Loucy (cell line): ENCODE results near the gene SLC27A5.

ENCODE experiments used
- H2AFZ ChIP-seq: fragments of 200-600 bp; sonication (generic); 2 replicates; pipeline ENCODE4 v1.6.0; 2016; ENCODE audit warnings: antibody characterized with exemption, mild to moderate bottlenecking, low read length, moderate library complexity
- H3F3A ChIP-seq: fragments of 200-600 bp; 2 replicates; pipeline ENCODE4 v1.6.0; 2016; ENCODE audit warnings: antibody characterized with exemption, low read depth, mild to moderate bottlenecking
- H3K27me3 ChIP-seq: fragments of 200-600 bp; sonication (generic); 2 replicates; pipeline ENCODE4 v1.6.1; 2014; ENCODE audit warnings: low read length, mild to moderate bottlenecking; ENCODE audit not compliant: insufficient read depth, poor library complexity, severe bottlenecking
- H3K36me3 ChIP-seq: fragments of 200-600 bp; sonication (generic); 2 replicates; pipeline ENCODE4 v1.6.1; 2016; ENCODE audit warnings: low read length; ENCODE audit not compliant: insufficient read depth
- H3K4me1 ChIP-seq: fragments of 200-600 bp; sonication (generic); 2 replicates; pipeline ENCODE4 v1.5.1; 2014; ENCODE audit warnings: low read length, mild to moderate bottlenecking; ENCODE audit not compliant: insufficient read depth, poor library complexity, severe bottlenecking
- H3K4me2 ChIP-seq: fragments of 200-600 bp; sonication (generic); 2 replicates; pipeline ENCODE4 v1.6.0; 2014; ENCODE audit warnings: antibody characterized with exemption, low read length, low read depth, mild to moderate bottlenecking; ENCODE audit not compliant: poor library complexity, severe bottlenecking
- H3K4me3 ChIP-seq: fragments of 200-600 bp; sonication (generic); 2 replicates; pipeline ENCODE4 v1.5.1; 2014; ENCODE audit warnings: low read length, mild to moderate bottlenecking, mixed read lengths; ENCODE audit not compliant: poor library complexity, severe bottlenecking
- H3K79me2 ChIP-seq: fragments of 200-600 bp; sonication (generic); 2 replicates; pipeline ENCODE4 v1.6.1; 2014; ENCODE audit warnings: low read length; ENCODE audit not compliant: insufficient read depth
- H3K9ac ChIP-seq: fragments of 200-600 bp; sonication (generic); 2 replicates; pipeline ENCODE4 v1.6.0; 2014; ENCODE audit warnings: mild to moderate bottlenecking, low read depth, low read length, moderate library complexity; ENCODE audit not compliant: poor library complexity, severe bottlenecking
- H3K9me2 ChIP-seq: fragments of 200-600 bp; sonication (generic); replicated peaks from 2 replicates; pipeline ENCODE4 v1.6.1; 2016; ENCODE audit warnings: low read depth, low read length, mixed read lengths
- H3K9me3 ChIP-seq: fragments of 200-600 bp; sonication (generic); 2 replicates; pipeline ENCODE4 v1.6.1; 2014; ENCODE audit warnings: mild to moderate bottlenecking, antibody characterized with exemption, low read length, low read depth; ENCODE audit not compliant: insufficient read depth
- H4K20me1 ChIP-seq: fragments of 200-600 bp; sonication (generic); 2 replicates; pipeline ENCODE4 v1.6.0; 2014; ENCODE audit warnings: antibody characterized with exemption, low read length, mild to moderate bottlenecking; ENCODE audit not compliant: insufficient read depth, poor library complexity, severe bottlenecking
- EZH2phosphoT487 ChIP-seq: fragments of 200-600 bp; IDR thresholded peaks from 2 replicates; pipeline ENCODE4 v1.6.1; 2018; ENCODE audit warnings: antibody characterized with exemption, mild to moderate bottlenecking, moderate library complexity, borderline replicate concordance
- TF ChIP-seq, protein P1 (sequence below): fragments of 200-600 bp; sonication (generic); conservative IDR thresholded peaks from 2 replicates; pipeline ENCODE4 v1.5.1; 2014; ENCODE audit warnings: mild to moderate bottlenecking, antibody characterized with exemption, low read length

The SLC27A5 gene

DNA sequence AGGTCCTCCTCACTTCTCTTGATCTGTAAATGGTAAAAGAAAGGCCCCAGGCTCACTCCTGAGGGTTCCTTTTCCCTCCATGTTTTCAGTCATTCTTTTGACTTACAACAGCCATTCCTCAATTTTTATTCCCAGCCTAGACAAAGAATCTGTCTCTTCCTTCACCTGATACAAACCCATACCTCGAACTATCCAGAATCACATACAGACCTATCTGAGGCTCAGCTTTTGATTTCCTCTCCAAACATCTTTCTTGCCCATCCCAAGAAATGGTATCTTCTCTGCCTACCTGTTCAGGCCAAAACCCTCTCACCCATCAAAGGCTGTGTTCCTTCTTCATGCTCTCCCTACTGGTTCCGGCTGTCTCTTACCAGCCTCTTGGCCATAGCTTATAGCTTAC lies 40.9 kb upstream of the SLC27A5 start:
- H3K27me3 ChIP-seq, result no peaks in the 10 kb centered on the region
- H3K9me3 ChIP-seq, result no peaks in the 10 kb centered on the region
- no peak overlapping the region for H3K4me2 ChIP-seq
- H4K20me1 ChIP-seq, result peaks cover 88% of the 10 kb centered on the region
- H3K4me3 ChIP-seq, result no peak overlapping the region
- H3K4me1 ChIP-seq, result peaks cover 29% of the 10 kb centered on the region
- peaks cover 25% of the 10 kb centered on the region; the same call in 1 of the 2 replicates for H3F3A ChIP-seq
- H3K9me2 ChIP-seq, result no peaks in the 10 kb centered on the region
- H2AFZ ChIP-seq, result no peak overlapping the region
- peaks cover 92% of the 10 kb centered on the region for H3K79me2 ChIP-seq
- no peak overlapping the region for H3K9ac ChIP-seq
- peaks cover 63% of the 10 kb centered on the region for H3K36me3 ChIP-seq
- no peak for TF ChIP-seq EZH2phosphoT487
- TF ChIP-seq, protein P1, sequence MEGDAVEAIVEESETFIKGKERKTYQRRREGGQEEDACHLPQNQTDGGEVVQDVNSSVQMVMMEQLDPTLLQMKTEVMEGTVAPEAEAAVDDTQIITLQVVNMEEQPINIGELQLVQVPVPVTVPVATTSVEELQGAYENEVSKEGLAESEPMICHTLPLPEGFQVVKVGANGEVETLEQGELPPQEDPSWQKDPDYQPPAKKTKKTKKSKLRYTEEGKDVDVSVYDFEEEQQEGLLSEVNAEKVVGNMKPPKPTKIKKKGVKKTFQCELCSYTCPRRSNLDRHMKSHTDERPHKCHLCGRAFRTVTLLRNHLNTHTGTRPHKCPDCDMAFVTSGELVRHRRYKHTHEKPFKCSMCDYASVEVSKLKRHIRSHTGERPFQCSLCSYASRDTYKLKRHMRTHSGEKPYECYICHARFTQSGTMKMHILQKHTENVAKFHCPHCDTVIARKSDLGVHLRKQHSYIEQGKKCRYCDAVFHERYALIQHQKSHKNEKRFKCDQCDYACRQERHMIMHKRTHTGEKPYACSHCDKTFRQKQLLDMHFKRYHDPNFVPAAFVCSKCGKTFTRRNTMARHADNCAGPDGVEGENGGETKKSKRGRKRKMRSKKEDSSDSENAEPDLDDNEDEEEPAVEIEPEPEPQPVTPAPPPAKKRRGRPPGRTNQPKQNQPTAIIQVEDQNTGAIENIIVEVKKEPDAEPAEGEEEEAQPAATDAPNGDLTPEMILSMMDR, result no peak

DNA sequence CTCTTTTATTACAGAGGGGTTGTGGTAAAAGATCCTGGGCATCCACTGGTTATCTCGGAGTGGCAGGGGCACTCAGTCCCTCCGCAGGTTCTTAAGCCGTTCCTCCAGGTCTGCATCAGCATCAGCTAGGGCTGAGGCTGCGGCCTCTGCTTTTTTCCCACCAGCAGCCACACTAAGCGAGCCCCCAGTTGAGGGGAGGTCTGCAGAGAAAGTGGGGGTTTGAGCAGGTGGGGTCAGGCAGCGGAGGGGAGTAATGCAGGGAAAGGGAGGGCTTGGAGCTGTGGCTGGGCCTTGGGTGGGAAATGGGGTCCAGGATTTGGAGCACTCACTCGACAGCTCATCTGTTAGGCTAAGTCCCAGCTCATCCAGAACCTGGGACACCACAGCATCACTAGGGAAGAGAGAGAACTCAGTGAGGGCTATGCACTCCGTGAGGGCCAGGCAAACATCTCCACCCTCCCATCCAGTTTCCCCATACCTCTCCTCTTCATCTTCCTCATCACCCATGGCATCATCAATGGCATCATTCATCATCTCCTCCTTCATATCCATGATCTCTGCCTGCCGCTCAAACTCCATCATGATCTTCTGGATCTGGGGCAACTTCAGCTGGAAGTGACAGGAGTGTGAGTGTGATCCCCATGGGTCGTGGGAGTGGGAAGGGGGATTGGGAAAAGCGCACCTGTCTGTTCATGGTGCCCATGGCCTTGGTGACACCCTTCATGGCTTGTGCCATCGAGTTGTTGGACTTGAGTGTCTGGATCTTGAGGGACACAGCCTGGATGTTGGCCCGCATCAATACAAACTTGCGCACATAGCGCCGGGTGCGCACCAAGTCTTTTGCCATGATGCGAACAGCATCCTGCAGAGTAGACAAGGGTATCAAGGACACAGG lies 40.0 kb upstream of the SLC27A5 start:
- H2AFZ ChIP-seq, result no peak overlapping the region
- no peaks in the 10 kb centered on the region for H3K27me3 ChIP-seq
- no peak overlapping the region for H3K4me3 ChIP-seq
- H4K20me1 ChIP-seq, result peaks cover 88% of the 10 kb centered on the region
- H3K4me1 ChIP-seq, result peaks cover 28% of the 10 kb centered on the region
- peaks cover 70% of the 10 kb centered on the region for H3K36me3 ChIP-seq
- TF ChIP-seq, protein P1, result no peak
- TF ChIP-seq EZH2phosphoT487, result no peak
- no peaks in the 10 kb centered on the region for H3K9me3 ChIP-seq
- peaks cover 92% of the 10 kb centered on the region for H3K79me2 ChIP-seq
- H3F3A ChIP-seq, result peaks cover 25% of the 10 kb centered on the region; the same call in 1 of the 2 replicates
- no peak overlapping the region for H3K9ac ChIP-seq
- H3K9me2 ChIP-seq, result no peaks in the 10 kb centered on the region
- no peak overlapping the region for H3K4me2 ChIP-seq

DNA sequence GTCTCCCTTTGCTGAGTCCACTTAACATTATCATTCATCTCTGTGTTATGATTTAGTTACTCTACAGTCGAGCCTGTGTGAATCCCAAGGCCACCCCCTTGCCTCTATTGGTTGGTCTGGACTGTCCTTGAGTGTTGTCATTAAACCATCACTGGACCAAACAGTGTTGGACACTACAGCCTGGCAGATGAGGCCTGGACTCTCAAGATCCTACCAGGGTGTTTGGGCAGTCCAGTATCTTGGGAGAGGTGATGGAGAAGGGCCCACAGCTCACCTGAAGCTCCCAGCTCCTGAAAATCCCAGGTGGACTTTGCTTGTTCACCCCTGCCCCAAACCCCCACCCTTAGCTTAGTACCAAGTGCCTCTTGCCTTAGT lies 39.3 kb upstream of the SLC27A5 start:
- H3K4me2 ChIP-seq, result no peak overlapping the region
- H3K27me3 ChIP-seq, result no peaks in the 10 kb centered on the region
- H3K4me1 ChIP-seq, result peaks cover 31% of the 10 kb centered on the region
- no peak overlapping the region for H3K9ac ChIP-seq
- TF ChIP-seq, protein P1, result no peak
- TF ChIP-seq EZH2phosphoT487, result no peak
- peaks cover 88% of the 10 kb centered on the region for H4K20me1 ChIP-seq
- H3K4me3 ChIP-seq, result no peak overlapping the region
- no peaks in the 10 kb centered on the region for H3K9me2 ChIP-seq
- H3F3A ChIP-seq, result peaks cover 25% of the 10 kb centered on the region; the same call in 1 of the 2 replicates
- no peak overlapping the region for H2AFZ ChIP-seq
- H3K79me2 ChIP-seq, result peaks cover 92% of the 10 kb centered on the region
- no peaks in the 10 kb centered on the region for H3K9me3 ChIP-seq
- H3K36me3 ChIP-seq, result peaks cover 64% of the 10 kb centered on the region
